Measurements from ENCODE around the gene TEPSIN. TPM values are rescaled to one million over a fixed set of nuclear protein-coding genes. Genes with fewer than 3 reads are reported as not detected.

The TEPSIN gene
- total RNA-seq, 1 donor from 2014 or later: 60.0 TPM

DNA sequence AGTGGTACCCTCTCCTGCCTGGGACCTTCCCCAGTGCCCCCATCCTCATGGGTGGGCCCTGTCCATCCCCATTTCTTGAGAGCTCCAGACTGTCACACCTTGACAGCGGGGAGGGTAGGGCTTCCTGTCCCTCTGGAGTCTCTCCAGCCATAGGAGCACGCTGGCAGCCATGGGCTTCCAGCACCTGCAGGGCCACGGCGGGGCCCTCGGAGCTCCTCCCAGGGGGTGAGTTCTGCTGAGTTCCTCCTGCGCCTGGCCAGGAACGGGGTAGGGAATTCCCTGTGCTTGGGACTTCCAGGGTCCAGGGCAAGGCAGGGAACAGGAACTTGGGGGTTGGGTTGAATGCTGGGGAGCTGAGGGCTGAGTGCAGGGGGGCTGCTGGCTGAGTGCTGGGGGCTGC is 49.8 kb downstream of the TEPSIN start:
- intact Hi-C loops (cut with micrococcal nuclease): no loop called here

DNA sequence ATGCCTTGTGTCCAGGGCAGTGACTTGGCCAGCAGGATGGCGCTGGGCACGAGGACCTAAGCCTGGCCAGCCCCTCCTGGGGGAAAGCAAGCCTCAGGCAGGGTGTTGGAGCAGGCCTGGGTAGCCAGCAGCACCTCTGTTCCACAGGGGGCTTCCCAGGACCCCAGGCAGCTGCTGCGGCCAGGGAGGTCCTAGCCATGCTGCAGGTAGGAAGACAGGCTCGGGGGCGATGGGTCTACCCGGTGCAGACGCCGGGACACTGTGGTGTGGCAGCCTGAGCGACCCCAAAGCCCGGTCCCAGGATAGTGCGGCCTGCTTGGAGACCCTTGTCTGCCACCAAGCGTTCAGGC is 50.4 kb downstream of the TEPSIN start:
- intact Hi-C loops (cut with micrococcal nuclease): no loop called here

DNA sequence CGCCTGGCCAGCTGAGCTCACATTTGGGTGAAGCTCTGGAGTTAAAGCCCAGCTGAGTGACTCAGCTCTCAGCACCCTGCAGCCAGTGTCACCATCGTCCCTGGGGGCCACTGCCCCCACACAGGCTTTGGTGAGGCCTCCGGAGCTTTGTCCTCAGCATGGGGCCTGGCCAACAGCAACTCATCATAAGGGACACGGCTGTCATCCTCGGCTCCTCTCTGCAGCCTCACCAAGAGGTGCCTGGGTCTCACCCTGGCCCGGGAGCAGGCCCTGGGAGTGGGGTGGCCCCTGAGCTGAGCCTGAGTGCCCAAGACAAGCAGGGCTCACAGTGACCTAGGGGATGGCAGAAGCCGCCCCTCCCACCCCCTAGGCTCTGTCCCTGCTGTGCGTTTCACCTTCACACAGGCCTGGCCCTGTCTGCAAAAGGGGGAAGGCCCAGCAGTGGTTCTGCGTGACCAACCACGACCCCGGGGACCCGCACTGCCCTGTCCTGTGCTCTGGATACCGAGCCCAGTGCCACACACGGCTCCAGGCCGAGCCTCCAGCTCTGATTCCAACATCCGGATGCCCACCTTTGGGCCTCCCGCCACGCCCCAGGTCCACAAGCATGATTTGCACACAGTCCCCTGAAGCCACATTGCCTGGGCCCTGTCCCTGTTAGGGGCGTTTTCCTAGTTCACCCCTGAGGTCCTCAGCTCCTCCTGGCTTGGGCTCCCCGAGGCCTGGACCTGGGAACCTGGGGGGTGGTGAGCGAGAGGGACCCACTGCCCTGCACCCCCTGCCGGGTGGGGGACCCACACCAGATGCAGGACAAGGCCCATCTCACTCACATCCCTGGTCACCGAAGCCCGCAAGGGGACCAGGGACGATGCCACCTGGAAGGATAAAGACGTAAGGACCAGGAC is 51.0 kb downstream of the TEPSIN start:
- intact Hi-C loops (cut with micrococcal nuclease): no loop called here

DNA sequence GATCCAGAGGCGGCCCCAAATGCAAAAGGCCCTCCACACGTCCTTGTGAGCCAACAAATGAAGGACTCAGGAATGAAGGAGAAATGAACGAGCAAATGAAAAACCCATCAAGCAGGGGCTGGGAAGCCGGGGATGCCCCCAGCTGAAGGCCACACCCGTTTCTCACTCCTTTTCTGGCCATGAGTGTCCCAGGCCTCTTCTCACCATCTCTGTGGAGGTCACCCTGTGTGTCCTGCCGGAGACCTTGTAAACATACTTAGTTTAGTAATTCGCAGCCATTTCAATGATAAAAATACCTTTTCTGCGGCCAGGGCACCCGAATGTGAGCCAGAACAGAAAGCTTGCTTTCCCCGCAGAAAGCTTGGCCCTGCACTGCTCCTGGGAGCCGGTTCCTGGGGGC is 51.7 kb downstream of the TEPSIN start:
- intact Hi-C loops (cut with micrococcal nuclease): no loop called here

DNA sequence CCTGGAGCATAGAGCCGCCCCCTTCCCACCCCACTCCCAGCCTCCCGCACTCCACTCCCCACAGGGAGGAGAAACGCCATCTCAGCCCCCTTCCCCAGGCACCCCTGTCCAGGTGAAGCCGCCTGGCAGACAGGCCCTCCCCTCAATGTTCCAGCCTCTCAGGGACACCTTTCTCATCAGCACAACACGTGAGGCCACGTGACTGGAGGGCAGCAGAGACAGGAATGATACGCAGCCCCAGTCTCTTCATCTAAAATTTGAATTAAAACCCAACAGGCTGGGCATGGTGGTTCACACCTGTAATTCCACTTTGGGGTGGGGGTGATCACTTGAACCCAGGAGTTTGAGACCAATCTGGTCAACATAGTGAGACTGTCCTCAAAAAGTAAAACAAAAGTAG is 52.7 kb downstream of the TEPSIN start:
- intact Hi-C loops (cut with micrococcal nuclease): no loop called here

DNA sequence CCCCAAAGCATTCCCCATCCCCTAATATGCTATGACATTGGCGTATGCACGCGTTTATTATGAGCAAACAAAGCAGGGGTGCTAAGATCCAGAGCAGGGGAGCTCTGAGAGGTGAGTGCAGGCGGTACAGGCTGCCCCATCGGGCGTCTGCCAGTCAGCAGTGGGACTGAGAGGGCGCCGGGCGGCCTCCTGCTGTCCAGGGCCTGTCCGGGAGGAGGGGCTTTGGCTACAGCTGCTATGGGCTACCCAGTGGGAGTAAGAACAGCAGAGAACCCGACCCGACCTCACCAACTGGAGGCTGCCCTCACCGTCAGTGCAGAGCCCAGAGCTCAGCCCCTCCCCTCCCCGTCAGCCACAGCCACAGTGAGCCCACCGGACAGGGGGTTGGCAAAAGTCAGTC is 54.3 kb downstream of the TEPSIN start:
- intact Hi-C loops (cut with micrococcal nuclease): no loop called here

DNA sequence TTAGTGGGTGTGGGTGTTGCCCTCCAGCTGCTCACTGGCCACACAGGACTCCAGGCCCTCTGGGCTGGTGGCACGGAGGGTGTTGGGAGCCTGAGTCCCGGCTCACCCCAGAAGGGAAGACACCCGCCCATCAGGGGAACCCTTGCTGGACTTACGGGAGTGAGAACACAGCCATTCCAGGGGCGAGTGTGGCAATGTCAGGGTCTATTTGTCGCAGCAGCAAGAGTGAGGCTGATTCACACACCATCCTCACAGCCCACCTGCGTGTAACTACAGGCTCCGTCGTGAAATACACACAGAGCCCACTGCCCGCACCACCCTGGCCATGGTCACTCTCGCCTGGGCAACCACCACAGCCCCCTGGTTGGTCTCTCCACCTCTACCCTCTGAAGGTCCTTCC is 55.0 kb downstream of the TEPSIN start:
- intact Hi-C loops (cut with micrococcal nuclease): no loop called here

DNA sequence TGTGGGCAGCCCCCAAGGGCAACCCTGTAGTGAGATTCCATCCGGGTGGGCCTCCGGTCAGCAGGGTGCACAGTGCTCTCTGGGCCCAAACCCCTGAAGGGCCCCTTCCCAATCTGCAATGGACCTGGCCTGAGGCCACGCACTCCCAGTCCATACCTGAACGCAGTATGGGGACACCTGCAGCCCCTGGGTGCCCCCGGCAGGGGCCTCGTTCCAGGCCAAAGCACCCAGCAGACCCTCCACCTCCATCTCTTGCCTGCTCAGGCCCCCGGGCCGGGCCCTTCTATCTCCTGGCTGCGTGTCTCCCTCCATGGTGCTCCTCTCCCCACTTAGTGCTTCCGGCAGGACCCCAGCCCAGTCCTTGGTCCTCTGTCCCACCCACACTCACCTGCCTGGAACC is 55.5 kb downstream of the TEPSIN start:
- intact Hi-C loops (cut with micrococcal nuclease): no loop called here

DNA sequence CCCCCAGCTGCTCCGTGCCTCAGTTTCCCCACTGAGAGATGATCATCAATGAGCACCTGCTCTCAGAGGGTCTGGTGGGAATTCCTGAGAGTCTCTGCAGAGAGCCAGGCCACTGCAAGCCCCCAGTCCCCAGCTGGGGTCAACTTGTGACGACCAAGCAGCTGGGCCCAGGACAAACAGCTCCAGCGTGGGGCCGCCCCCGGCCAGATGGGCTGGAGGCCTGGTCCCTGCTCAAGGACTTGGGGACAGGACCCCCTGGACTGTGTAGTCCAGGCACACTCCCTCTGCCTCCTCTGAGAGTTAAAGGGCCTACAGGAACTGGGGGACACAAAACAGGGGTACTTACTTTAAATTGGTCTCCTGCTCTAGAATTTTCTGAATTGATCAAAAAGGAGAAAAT is 56.3 kb downstream of the TEPSIN start:
- intact Hi-C loops (cut with micrococcal nuclease): no loop called here

DNA sequence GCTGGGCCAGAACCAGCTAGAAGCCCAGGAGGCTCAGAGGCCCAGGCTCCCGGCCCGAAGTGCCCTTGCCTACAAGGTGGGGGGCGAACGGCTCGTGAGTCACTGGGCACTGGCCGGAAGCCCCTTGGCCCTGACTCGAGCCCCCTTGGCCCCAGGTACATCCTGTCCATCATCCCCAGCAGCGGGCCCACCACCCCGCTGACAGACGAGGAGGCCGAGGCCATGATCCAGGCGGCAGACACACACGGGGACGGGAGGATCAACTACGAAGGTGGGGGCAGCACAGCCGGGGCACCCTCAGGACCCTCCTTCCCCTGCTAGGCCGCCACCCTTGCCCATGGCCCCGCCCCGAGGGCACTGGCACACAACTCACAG is 57.1 kb downstream of the TEPSIN start:
- intact Hi-C loops (cut with micrococcal nuclease): no loop called here

DNA sequence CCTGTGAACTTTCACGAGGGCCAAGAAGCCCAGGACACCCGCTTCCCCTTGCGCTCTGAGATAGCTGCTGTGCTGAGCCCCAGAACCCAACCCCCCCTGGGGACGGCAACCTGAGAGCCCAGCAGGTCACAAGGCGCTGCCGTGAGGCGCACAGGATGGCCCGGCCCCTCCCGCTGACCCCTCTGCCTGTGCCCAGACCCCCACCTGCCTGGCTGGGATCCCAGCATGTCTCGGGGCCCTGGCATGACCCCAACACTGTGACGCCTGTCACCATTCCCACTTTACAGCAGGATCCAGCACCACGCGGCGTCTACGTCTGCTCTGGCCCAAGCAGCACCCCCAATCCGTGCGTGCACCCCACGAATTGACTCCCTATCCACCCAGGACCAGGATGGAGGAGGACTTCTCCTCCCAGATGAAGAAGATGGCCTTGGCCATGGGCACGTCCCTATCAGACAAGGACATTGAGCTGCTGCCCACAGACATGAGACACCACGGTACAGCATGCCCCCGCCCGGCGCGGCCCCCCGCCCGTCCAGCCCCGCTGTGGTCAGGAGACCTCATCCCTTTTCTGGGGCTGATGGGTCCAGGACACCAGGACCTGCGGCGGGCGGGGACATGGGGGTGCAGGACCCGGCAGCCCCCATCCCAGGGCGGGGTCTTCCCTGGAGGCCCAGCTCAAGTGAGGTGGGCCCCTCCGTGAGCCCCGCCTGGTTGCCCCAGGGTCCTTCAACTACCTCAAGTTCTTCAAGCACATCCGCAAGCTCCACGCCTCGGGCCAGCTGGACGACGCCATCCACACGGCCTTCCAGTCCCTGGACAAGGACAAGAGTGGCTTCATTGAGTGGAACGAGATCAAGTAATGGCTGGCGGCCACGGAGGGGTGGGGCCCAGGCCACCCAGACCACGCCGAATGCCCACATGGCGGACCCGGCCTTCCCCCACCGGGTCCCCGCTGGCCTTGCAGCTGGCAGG is 57.7 kb downstream of the TEPSIN start:
- intact Hi-C loops (cut with micrococcal nuclease): no loop called here

DNA sequence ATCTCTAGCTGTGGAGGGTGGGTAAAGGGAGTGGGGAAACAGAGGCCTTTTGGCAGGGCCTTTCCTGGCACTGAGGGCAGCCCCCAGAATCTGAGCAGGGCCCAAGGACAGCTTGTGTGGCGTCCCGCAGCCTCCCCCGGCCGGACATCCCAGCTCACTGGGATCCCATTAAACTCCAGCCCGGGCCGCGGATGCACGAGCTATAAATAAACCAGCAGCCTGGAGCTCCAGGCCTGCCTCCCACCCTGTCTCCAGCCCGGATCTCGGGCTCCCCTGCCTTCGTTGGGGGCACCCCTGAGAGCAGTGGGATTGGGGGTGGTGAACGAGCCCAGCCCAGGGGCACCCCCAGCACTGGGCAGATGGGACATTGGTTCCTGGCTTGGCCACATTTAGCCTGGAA is 59.0 kb downstream of the TEPSIN start:
- intact Hi-C loops (cut with micrococcal nuclease): no loop called here

DNA sequence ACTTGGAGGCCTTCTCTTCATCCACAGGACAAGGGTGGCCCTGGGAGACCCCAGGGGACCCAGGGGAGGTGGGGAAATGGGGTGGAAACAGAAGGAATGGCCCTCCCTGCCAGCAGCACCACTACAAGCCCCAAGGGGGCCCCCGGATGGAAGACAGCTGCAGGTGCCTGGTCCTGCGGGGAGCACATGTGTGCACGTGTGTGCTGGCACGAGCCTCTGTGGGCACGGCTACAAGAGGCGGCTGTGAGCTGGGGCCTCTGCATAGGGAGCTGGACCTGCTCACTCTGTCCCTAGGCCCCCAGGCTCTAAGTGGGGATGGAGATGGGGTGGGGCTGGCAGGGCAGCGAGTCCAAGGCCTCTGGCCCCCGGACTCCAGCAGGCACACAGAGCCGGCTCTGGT is 59.6 kb downstream of the TEPSIN start:
- intact Hi-C loops (cut with micrococcal nuclease): no loop called here

Other genes starting within 250 kb of the TEPSIN start
- gene CHMP6, start 247.2 kb downstream of the TEPSIN start, total RNA-seq: 42.8 and 43.0 TPM in 2 replicates
- 6.7 and 7.2 TPM in 2 replicates for gene BAIAP2, start 203.9 kb downstream of the TEPSIN start, total RNA-seq
- gene PVALEF, start 73.5 kb downstream of the TEPSIN start, total RNA-seq: not detected in 2 replicates
- 0.39 and 0.54 TPM in 2 replicates for gene AATK, start 72.8 kb downstream of the TEPSIN start, total RNA-seq
- 10.6 and 13.3 TPM in 2 replicates for gene CEP131, start 16.1 kb downstream of the TEPSIN start, total RNA-seq
- gene NDUFAF8, start 263 bp upstream of the TEPSIN start, total RNA-seq: 47.3 and 49.0 TPM in 2 replicates
- 126 and 133 TPM in 2 replicates for gene SLC38A10, start 56.3 kb upstream of the TEPSIN start, total RNA-seq
- 0.05 TPM in 1 of 2 replicates, not detected in the other for gene BAHCC1, start 156.4 kb upstream of the TEPSIN start, total RNA-seq

Data from T-helper 1 cell treated with Interleukin-12 subunit alpha and Interleukin-12 subunit beta and Interleukin-4 antibody, amounts not matched to agents 30 ng/mL and 1 ng/mL, for 36 hours (primary cell).